HepG2 (cell line): Measurements from ENCODE around the gene UBB. TPM values are rescaled to one million over a fixed set of nuclear protein-coding genes. Genes with fewer than 3 reads are reported as not detected.

Source experiments
- ADNP ChIP-seq: sonication (generic); formaldehyde crosslinking; IDR thresholded peaks from 2 replicates; pipeline ENCODE4 v1.4.0; 2020; ENCODE audit warnings: missing genetic modification reagents
- ARNTL ChIP-seq: sonication (generic); formaldehyde crosslinking; IDR thresholded peaks from 2 replicates; pipeline ENCODE4 v1.4.0; 2020; ENCODE audit warnings: mild to moderate bottlenecking, missing genetic modification reagents
- ATF7-NPFF ChIP-seq: sonication (generic); formaldehyde crosslinking; IDR thresholded peaks from 2 replicates; pipeline ENCODE4 v1.8.1; 2023; ENCODE audit warnings: mild to moderate bottlenecking, low read depth, missing genetic modification reagents, moderate library complexity
- DR1 ChIP-seq: sonication (generic); formaldehyde crosslinking; IDR thresholded peaks from 2 replicates; pipeline ENCODE4 v1.8.0; 2021; ENCODE audit warnings: mild to moderate bottlenecking, missing genetic modification reagents, inconsistent platforms
- EEA1 ChIP-seq: sonication (generic); formaldehyde crosslinking; IDR thresholded peaks from 2 replicates; pipeline ENCODE4 v1.5.1; 2020; ENCODE audit warnings: mild to moderate bottlenecking, missing genetic modification reagents, borderline replicate concordance
- EP300 ChIP-seq, 3 experiments: sonication (generic) in 1 of 3; formaldehyde crosslinking in 1 of 3; IDR thresholded peaks; 2 replicates each; pipeline versions ENCODE4 v1.5.1 to v1.6.1; 2011 to 2020; ENCODE audit warnings: low read depth in 2 of 3, low read length in 2 of 3, borderline replicate concordance in 1 of 3, improper control_type of control experiment in 1 of 3, mild to moderate bottlenecking in 1 of 3, missing genetic modification reagents in 1 of 3, moderate library complexity in 1 of 3
- MEIS2 ChIP-seq: sonication (generic); formaldehyde crosslinking; IDR thresholded peaks from 2 replicates; pipeline ENCODE4 v1.9.0; 2021; ENCODE audit warnings: mild to moderate bottlenecking, missing genetic modification reagents
- PAWR ChIP-seq: sonication (generic); formaldehyde crosslinking; IDR thresholded peaks from 2 replicates; pipeline ENCODE4 v1.4.0; 2020; ENCODE audit warnings: missing genetic modification reagents, mild to moderate bottlenecking, borderline replicate concordance
- SRSF4 ChIP-seq: fragments of 200-400 bp; formaldehyde crosslinking; IDR thresholded peaks from one replicate; pipeline ENCODE4 v1.6.1; 2018; ENCODE audit warnings: mild to moderate bottlenecking, low read depth, low read length, moderate library complexity; ENCODE audit not compliant: poor library complexity, severe bottlenecking
- TEAD2 ChIP-seq: sonication (generic); formaldehyde crosslinking; IDR thresholded peaks from 2 replicates; pipeline ENCODE4 v1.9.0; 2021; ENCODE audit warnings: missing genetic modification reagents
- THAP11 ChIP-seq: IDR thresholded peaks from 2 replicates; pipeline ENCODE4 v1.6.1; 2016; ENCODE audit warnings: missing biosample characterization, missing genetic modification reagents
- ZBTB7B ChIP-seq: sonication (generic); formaldehyde crosslinking; IDR thresholded peaks from 2 replicates; pipeline ENCODE4 v1.4.0; 2020; ENCODE audit warnings: missing genetic modification reagents
- ZBTB8A ChIP-seq: sonication (generic); formaldehyde crosslinking; IDR thresholded peaks from 2 replicates; pipeline ENCODE4 v1.4.0; 2020; ENCODE audit warnings: mild to moderate bottlenecking, low read depth, missing genetic modification reagents, borderline replicate concordance
- ZNF124 ChIP-seq: sonication (generic); formaldehyde crosslinking; IDR thresholded peaks from 2 replicates; pipeline ENCODE4 v1.4.0; 2020; ENCODE audit warnings: missing genetic modification reagents
- ZNF503 ChIP-seq: sonication (generic); formaldehyde crosslinking; IDR thresholded peaks from 2 replicates; pipeline ENCODE4 v1.4.0; 2020; ENCODE audit warnings: missing genetic modification reagents
- polyA plus RNA-seq, 8 experiments: library from polyadenylated mRNA; depleted of rRNA in 3 of 8; stranded (reverse) in 7 of 8; unstranded in 1 of 8; fragments of >200 nt; fragmentation: Illumina TruSeq in 4 of 8; extraction: Trizol in 4 of 8; gene quantifications; 2 replicates each; pipeline versions ENCODE4 v1.2.1 to v1.2.3, GENCODE V29; 2011 to 2016; ENCODE audit warnings: low read depth in 4 of 8, missing spikeins in 1 of 8, mixed read lengths in 1 of 8; ENCODE audit not compliant: insufficient read depth in 1 of 8
- total RNA-seq, 5 experiments: library from RNA; depleted of rRNA; stranded (reverse); fragments of >200 nt; fragmentation: Illumina TruSeq; extraction: Trizol; gene quantifications; 2 replicates each; pipeline ENCODE4 v1.2.3, GENCODE V29; 2016; ENCODE audit warnings: low read depth in 1 of 5
- TF ChIP-seq, protein P1 (sequence below): sonication (generic); formaldehyde crosslinking; IDR thresholded peaks from 2 replicates; pipeline ENCODE4 v1.8.1; 2023; ENCODE audit warnings: mild to moderate bottlenecking, inconsistent platforms, moderate library complexity, missing genetic modification reagents, borderline replicate concordance
- TF ChIP-seq, protein P2 (sequence below): sonication (generic); formaldehyde crosslinking; IDR thresholded peaks from 2 replicates; pipeline ENCODE4; 2020; ENCODE audit warnings: missing genetic modification reagents, mild to moderate bottlenecking, borderline replicate concordance
- TF ChIP-seq, protein P3 (sequence below): sonication (generic); formaldehyde crosslinking; conservative IDR thresholded peaks from 2 replicates; pipeline ENCODE4 v1.4.0; 2020; ENCODE audit warnings: missing genetic modification reagents

UBB gene
- total and polyA plus RNA-seq, 2 of the 13 experiments (the other 11 are each of a cell fraction or from before 2014, with no cell fraction given): 1,130 to 2,066 TPM

DNA sequence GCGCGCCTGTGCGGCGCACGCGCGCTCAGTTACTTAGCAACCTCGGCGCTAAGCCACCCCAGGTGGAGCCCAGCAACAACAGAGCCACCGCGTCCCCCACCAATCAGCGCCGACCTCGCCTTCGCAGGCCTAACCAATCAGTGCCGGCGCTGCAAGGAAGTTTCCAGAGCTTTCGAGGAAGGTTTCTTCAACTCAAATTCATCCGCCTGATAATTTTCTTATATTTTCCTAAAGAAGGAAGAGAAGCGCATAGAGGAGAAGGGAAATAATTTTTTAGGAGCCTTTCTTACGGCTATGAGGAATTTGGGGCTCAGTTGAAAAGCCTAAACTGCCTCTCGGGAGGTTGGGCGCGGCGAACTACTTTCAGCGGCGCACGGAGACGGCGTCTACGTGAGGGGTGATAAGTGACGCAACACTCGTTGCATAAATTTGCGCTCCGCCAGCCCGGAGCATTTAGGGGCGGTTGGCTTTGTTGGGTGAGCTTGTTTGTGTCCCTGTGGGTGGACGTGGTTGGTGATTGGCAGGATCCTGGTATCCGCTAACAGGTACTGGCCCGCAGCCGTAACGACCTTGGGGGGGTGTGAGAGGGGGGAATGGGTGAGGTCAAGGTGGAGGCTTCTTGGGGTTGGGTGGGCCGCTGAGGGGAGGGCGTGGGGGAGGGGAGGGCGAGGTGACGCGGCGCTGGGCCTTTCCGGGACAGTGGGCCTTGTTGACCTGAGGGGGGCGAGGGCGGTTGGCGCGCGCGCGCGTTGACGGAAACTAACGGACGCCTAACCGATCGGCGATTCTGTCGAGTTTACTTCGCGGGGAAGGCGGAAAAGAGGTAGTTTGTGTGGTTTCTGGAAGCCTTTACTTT lies at the start of gene UBB (continued):
- TF ChIP-seq EEA1 (CRISPR knock-in tag) (no peak), ZBTB8A (CRISPR knock-in tag) (no peak), ZNF503 (CRISPR knock-in tag) (peak; percentile 76), ZNF124 (CRISPR knock-in tag) (no peak; the same call in none of the 2 replicates), ZBTB7B (CRISPR knock-in tag) (no peak; the same call in 1 of the 2 replicates), TEAD2 (0 out of 2 replicates have a peak, but pooled peaks have one; percentile 26), EP300 (IDR thresholded peaks at IDR 0.05; ENCODE audit: low read depth in 2 of 2, low read length in 2 of 2) (peak in 1 of 2 experiments; percentile 79; a peak in 3 of 4 replicates), EP300 (CRISPR knock-in tag; IDR thresholded peaks at IDR 0.05; ENCODE audit: borderline replicate concordance) (no peak; the same call in 1 of the 2 replicates), MEIS2 (CRISPR knock-in tag) (peak; percentile 56; the same call in 1 of the 2 replicates), ADNP (CRISPR knock-in tag) (no peak), SRSF4 (no peak), THAP11 (CRISPR knock-in tag) (peak; percentile 87), DR1 (CRISPR knock-in tag) (peak; percentile 94), PAWR (no peak), ATF7-NPFF (CRISPR knock-in tag) (peak; percentile 79; the same call in 1 of the 2 replicates), ARNTL (peak; percentile 35; the same call in 1 of the 2 replicates)
- TF ChIP-seq, protein P1, sequence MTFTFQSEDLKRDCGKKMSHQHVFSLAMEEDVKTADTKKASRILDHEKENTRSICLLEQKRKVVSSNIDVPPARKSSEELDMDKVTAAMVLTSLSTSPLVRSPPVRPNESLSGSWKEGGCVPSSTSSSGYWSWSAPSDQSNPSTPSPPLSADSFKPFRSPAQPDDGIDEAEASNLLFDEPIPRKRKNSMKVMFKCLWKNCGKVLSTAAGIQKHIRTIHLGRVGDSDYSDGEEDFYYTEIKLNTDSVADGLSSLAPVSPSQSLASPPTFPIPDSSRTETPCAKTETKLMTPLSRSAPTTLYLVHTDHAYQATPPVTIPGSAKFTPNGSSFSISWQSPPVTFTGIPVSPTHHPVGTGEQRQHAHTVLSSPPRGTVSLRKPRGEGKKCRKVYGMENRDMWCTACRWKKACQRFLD: peak; percentile 47; the same call in 1 of the 2 replicates
- TF ChIP-seq, protein P2, sequence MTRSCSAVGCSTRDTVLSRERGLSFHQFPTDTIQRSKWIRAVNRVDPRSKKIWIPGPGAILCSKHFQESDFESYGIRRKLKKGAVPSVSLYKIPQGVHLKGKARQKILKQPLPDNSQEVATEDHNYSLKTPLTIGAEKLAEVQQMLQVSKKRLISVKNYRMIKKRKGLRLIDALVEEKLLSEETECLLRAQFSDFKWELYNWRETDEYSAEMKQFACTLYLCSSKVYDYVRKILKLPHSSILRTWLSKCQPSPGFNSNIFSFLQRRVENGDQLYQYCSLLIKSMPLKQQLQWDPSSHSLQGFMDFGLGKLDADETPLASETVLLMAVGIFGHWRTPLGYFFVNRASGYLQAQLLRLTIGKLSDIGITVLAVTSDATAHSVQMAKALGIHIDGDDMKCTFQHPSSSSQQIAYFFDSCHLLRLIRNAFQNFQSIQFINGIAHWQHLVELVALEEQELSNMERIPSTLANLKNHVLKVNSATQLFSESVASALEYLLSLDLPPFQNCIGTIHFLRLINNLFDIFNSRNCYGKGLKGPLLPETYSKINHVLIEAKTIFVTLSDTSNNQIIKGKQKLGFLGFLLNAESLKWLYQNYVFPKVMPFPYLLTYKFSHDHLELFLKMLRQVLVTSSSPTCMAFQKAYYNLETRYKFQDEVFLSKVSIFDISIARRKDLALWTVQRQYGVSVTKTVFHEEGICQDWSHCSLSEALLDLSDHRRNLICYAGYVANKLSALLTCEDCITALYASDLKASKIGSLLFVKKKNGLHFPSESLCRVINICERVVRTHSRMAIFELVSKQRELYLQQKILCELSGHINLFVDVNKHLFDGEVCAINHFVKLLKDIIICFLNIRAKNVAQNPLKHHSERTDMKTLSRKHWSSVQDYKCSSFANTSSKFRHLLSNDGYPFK (CRISPR knock-in tag): peak; percentile 65; the same call in 1 of the 2 replicates
- TF ChIP-seq, protein P3, sequence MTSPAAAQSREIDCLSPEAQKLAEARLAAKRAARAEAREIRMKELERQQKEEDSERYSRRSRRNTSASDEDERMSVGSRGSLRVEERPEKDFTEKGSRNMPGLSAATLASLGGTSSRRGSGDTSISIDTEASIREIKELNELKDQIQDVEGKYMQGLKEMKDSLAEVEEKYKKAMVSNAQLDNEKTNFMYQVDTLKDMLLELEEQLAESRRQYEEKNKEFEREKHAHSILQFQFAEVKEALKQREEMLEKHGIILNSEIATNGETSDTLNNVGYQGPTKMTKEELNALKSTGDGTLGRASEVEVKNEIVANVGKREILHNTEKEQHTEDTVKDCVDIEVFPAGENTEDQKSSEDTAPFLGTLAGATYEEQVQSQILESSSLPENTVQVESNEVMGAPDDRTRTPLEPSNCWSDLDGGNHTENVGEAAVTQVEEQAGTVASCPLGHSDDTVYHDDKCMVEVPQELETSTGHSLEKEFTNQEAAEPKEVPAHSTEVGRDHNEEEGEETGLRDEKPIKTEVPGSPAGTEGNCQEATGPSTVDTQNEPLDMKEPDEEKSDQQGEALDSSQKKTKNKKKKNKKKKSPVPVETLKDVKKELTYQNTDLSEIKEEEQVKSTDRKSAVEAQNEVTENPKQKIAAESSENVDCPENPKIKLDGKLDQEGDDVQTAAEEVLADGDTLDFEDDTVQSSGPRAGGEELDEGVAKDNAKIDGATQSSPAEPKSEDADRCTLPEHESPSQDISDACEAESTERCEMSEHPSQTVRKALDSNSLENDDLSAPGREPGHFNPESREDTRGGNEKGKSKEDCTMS (CRISPR knock-in tag): no peak
